Retinal pigment epithelial cell (primary cell): ENCODE results near the gene LRWD1.

ENCODE experiments used
- DNase-seq: peaks from one replicate; pipeline ENCODE4 v3.0.0-alpha.2; 2010; ENCODE audit warnings: low read depth
- H3K4me3 ChIP-seq: 2 replicates; pipeline ENCODE4 v1.5.1; 2011; ENCODE audit warnings: mild to moderate bottlenecking, low read length, control low read depth, moderate library complexity
- CTCF ChIP-seq: conservative IDR thresholded peaks from 2 replicates; pipeline ENCODE4 v1.5.1; 2011; ENCODE audit warnings: low read depth, low read length, control low read depth, inconsistent platforms

The LRWD1 gene

DNA sequence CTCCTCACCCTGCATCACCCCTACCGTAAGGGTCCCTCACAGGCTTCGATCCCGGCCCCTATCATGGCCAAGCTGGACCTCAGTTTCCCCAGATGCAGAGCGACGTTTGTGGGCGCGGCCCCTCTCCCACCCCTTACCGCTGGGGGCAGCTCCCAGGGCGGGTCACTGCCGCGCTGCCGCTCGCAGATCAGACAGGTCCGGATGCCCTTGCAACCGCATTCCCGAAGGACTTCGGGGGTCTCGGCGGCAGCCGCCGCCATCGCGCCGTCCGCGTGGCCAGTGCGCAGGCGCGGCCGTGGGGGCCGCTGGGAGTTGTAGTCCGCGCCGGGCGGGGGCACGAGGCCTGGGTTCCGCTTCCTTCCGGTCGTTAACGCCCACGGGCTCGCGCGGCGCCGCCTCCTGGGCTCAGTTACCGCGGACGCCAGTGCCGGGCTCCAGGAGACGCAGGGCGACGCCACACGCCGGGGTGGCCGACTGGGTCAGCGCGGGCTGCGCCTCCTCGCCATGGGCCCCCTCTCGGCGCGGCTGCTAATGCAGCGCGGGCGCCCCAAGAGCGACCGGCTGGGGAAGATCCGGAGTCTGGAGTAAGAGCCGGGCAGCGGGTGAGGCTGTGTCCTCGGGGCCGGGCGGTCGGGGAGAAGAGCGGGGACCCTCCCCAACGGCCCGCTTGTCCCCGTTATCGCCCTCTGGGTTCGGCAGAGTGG is at the start of gene LRWD1, which contains the start of gene ALKBH4:
TSS of gene LRWD1 (plus strand) at position 408 of the 704 bp plus-strand sequence. CDS start at position 505, 97 bp downstream.
TSS of gene ALKBH4 (minus strand) at position 287 of the 704 bp plus-strand sequence. CDS start at position 260, 27 bp downstream.
- H3K4me3 ChIP-seq = peak within 1 kb of the TSS; percentile 99
- no peak for TF ChIP-seq CTCF
- peak; percentile 57 for DNase-seq

DNA sequence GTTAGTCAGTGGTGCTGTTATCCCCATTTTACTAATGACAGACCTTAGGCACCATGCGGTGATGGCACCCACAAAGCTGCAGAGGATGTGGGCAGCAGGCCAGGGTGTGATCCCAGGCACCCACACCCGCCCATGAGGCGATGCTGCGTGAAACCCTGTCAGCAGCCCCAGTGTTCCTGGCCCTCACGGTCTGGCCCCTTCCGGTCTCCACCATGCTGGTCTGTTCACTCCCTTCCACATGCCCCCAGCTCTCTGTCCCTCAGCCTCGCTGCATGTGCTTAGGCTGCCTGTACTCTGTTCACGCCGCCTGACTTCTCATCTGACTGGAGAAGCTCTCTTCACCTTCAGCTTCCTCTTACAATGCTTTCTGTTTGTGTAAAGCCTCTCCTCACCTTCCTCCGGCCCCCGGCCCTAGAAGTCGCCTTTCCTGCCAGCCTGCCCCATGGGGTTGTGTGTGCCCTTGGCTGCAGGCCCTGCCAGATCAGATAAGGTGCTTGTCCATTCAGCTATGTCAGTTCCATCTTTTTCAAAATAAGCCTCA is 49.0 kb upstream of the LRWD1 start:
- no peak for DNase-seq
- TF ChIP-seq CTCF = no peak
- no peak overlapping the region for H3K4me3 ChIP-seq

- no peak for DNase-seq
- no peak for TF ChIP-seq CTCF
- H3K4me3 ChIP-seq = no peak overlapping the region
Observed at GRCh38 chr7:102416406-102416805, 48.4 kb upstream of the LRWD1 start.

- H3K4me3 ChIP-seq = no peak overlapping the region
- no peak for TF ChIP-seq CTCF
- no peak for DNase-seq
Observed at GRCh38 chr7:102417105-102417504, 47.7 kb upstream of the LRWD1 start.

DNA sequence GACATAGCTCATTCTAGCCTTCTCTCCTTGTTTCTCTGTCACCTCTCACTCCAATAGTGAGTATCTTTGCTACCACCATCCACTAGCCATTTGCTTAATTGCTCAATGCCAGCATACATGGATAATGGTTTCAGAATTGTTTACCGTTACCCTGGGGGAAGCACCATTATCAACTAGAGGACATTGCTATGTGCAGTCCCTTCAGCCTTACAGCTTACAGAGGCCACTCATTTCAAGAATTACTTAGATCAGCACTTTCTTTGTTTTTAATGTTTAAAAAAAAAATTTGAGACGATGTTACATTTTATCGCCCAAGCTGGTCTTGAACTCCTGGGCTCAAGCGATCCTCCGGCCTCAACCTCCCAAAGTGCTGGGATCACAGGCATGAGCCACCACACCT is 46.2 kb upstream of the LRWD1 start:
- no peak for TF ChIP-seq CTCF
- H3K4me3 ChIP-seq = no peak overlapping the region
- no peak for DNase-seq

- no peak for TF ChIP-seq CTCF
- DNase-seq = no peak
Observed at GRCh38 chr7:102421706-102422240, 43.0 kb upstream of the LRWD1 start.

GRCh38 chr7:102424129-102424551 is 40.6 kb upstream of the LRWD1 start:
- TF ChIP-seq CTCF = no peak
- no peak overlapping the region for H3K4me3 ChIP-seq
- no peak for DNase-seq

More at GRCh38 chr7:102421706-102422240, 43.0 kb upstream of the LRWD1 start:
- no peak overlapping the region for H3K4me3 ChIP-seq
